IPS-11a (cell line): ENCODE data around the gene NUDT5.
A peak's percentile ranks its signal among the peaks of the same experiment; 100 is the strongest.

Source experiments
- H3K4me3 ChIP-seq: one replicate; pipeline ENCODE4 v1.5.1; 2013; ENCODE audit warnings: low read depth, low read length, control low read depth

The NUDT5 gene

GRCh38 chr10:12165999-12166775 lies 29.5 kb downstream of the NUDT5 start:
- H3K4me3 ChIP-seq: no peak overlapping the region

DNA sequence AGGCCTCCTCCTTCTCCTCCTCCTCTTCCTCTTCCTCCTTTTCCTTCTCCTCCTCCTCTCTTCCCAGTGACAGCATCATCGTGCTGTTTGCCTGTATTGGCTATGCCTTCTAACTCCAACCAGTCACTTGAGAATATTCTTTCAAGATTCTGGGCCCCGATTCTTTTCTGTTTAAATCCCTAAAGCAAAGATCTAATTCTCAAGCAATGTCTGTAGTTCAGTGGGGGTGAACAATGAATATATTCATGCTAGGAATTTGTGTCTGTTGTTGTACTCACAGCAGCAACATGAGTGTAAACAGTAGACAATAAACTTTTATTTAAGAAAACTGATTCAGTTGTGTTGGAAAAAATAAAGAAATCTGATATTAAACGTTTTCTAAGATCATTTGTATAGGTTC lies 30.7 kb downstream of the NUDT5 start:
- H3K4me3 ChIP-seq: no peak overlapping the region

- H3K4me3 ChIP-seq: no peak overlapping the region
These were observed 31.6 kb downstream of the NUDT5 start for GRCh38 chr10:12164085-12164484.

GRCh38 chr10:12162927-12163326 lies 32.8 kb downstream of the NUDT5 start:
- no peak overlapping the region for H3K4me3 ChIP-seq

DNA sequence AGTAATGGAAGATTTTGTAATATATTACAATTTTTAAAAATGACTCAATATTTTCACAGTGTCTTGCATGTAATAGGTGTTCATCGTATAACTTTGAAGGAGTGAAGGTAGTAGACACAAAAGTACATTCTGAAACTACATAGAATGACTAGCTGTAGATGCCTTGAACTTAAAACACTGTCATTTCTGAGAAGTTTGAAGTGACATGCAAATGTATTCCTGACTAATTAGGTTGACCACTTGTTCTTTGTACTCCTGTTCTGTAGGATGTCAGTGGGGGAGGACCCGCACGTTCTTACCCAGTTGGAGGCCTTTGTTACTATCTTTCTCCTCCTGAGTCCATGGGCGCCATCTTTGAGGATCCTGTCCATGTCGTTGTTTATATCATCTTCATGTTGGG lies 35.0 kb downstream of the NUDT5 start:
- no peak overlapping the region for H3K4me3 ChIP-seq

- no peak overlapping the region for H3K4me3 ChIP-seq
These were observed 37.6 kb downstream of the NUDT5 start for GRCh38 chr10:12158111-12158510.

- H3K4me3 ChIP-seq: no peak overlapping the region
These were observed 39.1 kb downstream of the NUDT5 start for GRCh38 chr10:12156367-12157123.

- no peak overlapping the region for H3K4me3 ChIP-seq
These were observed 41.2 kb downstream of the NUDT5 start for GRCh38 chr10:12154516-12154915.

GRCh38 chr10:12150163-12150562 lies 45.5 kb downstream of the NUDT5 start:
- H3K4me3 ChIP-seq: no peak overlapping the region

GRCh38 chr10:12144538-12144937 lies 51.2 kb downstream of the NUDT5 start:
- H3K4me3 ChIP-seq: no peak overlapping the region

GRCh38 chr10:12140038-12140437 lies 55.7 kb downstream of the NUDT5 start:
- H3K4me3 ChIP-seq: no peak overlapping the region

GRCh38 chr10:12135631-12136030 lies 60.1 kb downstream of the NUDT5 start:
- no peak overlapping the region for H3K4me3 ChIP-seq

DNA sequence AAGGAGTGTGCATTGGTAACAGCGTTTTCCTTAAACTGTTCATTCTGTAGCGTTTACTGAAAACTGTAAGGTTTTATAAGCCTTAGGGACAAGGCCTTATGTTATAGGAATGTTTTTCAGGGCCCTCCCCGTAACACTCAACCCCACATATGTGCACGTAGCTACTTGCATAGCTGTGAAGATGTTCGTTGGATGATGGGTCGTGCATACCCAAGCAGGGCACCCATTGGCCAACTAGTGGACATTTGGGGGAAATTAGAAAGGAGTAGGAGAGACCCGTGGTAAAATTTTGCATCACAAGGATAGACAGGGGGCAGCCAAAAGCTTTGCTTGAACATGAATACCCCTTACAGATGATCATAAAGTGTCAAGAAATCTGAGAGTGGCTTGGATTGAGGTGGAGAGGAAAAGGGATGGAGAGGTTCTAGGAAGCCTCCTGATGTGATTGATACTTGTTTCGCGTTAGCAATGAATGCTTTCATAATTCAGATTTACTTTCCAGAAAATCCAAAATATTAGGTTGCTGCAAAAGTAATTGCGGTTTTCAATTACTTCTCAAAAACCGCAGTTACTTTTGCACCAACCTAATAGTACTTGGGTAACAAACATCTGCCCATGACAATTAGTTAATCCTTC lies 65.3 kb downstream of the NUDT5 start:
- H3K4me3 ChIP-seq: peak overlapping the region; percentile 73

DNA sequence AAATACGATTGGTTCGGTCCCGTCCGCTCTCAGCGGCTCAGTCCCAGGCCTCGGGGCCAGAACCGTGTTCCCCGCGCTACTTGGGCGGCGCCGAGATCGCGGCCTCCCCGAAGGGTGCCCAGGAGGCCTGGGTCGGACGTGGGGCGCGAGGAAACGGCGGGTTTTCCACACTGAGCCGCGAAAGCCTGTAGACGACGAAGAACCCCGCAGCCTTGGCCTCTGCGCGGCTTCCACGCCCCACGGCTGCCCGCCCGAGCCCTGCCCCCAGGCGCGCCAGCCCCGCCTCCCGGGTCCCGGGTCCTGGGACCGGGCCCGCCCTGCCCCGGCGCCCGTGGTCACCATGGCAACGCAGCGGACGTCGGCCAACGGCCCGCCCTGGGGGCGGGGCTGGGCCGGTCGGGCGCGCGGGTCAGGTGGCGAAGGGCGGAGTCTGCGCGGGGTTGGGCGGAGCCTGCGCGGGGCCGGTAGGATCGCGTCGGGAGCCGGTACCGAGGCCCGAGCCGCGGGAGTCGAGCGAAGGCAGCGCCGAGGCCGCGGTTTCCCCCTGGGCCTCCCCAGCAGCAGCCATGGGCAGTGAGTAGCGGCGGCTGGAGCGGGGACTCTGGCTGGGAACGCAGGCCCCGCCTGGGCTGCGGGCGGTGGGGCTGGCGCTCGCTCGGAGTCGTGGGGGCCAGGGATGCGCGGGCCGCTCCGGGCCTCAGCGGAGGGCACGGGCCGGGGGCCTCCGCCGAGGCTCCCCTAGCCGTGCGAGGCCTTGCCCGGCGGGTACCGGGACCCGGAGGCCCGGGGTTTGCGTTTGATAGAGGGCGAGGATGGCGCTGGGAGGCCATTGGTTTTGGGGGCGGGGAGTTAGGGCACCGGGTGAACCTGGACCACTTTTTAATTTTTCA lies 66.2 kb downstream of the NUDT5 start, which contains the start of gene SEC61A2:
Gene SEC61A2, plus strand, starts transcription at position 456 of the 890 bp plus-strand sequence. Its CDS starts 111 bp downstream, at position 567.
- H3K4me3 ChIP-seq: peak within 1 kb of the TSS; percentile 73

- no peak overlapping the region for H3K4me3 ChIP-seq
These were observed 74.0 kb downstream of the NUDT5 start for GRCh38 chr10:12121673-12122072.
